ENCODE results near the gene STK32A.

DNA sequence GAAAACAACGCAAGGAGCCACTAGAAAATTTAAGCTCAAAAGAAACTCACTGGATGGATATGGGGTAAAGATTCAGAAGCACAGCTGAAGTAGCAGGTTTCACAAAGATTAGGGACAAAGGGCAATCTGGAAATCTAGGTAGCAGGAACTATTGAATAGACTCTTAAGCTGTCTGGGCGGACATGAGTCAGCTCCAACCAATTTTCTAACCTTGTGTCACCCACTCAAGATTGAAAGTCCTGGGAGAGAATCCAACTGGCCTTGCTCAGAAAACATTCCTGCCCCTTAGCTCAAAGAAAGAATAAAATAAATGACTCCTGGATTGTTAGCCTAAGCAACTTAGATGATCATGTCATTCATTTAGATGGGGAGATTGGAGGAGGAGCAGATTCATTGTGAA lies 69.2 kb downstream of the STK32A start:
- TF ChIP-seq, protein P1, sequence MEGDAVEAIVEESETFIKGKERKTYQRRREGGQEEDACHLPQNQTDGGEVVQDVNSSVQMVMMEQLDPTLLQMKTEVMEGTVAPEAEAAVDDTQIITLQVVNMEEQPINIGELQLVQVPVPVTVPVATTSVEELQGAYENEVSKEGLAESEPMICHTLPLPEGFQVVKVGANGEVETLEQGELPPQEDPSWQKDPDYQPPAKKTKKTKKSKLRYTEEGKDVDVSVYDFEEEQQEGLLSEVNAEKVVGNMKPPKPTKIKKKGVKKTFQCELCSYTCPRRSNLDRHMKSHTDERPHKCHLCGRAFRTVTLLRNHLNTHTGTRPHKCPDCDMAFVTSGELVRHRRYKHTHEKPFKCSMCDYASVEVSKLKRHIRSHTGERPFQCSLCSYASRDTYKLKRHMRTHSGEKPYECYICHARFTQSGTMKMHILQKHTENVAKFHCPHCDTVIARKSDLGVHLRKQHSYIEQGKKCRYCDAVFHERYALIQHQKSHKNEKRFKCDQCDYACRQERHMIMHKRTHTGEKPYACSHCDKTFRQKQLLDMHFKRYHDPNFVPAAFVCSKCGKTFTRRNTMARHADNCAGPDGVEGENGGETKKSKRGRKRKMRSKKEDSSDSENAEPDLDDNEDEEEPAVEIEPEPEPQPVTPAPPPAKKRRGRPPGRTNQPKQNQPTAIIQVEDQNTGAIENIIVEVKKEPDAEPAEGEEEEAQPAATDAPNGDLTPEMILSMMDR (IDR thresholded peaks at IDR 0.05), result no peak
- TF ChIP-seq POLR2A (IDR thresholded peaks at IDR 0.05), result no peak
